ENCODE measurements around the gene GLIS2.

The GLIS2 gene

DNA sequence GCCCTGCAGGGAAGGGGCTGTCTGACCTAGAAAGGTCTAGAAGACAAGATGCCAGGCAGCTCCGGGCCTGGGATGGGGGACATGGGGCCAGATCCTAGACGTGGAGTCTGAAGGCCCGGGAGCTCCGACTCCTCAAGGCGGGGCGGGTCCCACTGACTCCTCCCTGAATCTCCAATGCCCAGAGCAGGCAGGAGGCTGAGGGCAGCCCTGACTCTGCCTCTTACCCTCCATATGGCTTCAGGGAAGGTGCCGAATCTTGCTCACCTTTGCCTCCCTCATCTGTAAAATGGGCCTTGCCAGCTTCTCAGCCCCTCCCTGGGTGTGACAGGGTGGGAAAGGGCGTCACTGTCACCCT, 70.6 kb downstream of the GLIS2 start:
- TF ChIP-seq, protein P1, sequence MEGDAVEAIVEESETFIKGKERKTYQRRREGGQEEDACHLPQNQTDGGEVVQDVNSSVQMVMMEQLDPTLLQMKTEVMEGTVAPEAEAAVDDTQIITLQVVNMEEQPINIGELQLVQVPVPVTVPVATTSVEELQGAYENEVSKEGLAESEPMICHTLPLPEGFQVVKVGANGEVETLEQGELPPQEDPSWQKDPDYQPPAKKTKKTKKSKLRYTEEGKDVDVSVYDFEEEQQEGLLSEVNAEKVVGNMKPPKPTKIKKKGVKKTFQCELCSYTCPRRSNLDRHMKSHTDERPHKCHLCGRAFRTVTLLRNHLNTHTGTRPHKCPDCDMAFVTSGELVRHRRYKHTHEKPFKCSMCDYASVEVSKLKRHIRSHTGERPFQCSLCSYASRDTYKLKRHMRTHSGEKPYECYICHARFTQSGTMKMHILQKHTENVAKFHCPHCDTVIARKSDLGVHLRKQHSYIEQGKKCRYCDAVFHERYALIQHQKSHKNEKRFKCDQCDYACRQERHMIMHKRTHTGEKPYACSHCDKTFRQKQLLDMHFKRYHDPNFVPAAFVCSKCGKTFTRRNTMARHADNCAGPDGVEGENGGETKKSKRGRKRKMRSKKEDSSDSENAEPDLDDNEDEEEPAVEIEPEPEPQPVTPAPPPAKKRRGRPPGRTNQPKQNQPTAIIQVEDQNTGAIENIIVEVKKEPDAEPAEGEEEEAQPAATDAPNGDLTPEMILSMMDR (IDR thresholded peaks at IDR 0.05; ENCODE audit: extremely low read depth, missing control alignments): no peak
- no peak for DNase-seq (ENCODE audit: low spot score)

DNA sequence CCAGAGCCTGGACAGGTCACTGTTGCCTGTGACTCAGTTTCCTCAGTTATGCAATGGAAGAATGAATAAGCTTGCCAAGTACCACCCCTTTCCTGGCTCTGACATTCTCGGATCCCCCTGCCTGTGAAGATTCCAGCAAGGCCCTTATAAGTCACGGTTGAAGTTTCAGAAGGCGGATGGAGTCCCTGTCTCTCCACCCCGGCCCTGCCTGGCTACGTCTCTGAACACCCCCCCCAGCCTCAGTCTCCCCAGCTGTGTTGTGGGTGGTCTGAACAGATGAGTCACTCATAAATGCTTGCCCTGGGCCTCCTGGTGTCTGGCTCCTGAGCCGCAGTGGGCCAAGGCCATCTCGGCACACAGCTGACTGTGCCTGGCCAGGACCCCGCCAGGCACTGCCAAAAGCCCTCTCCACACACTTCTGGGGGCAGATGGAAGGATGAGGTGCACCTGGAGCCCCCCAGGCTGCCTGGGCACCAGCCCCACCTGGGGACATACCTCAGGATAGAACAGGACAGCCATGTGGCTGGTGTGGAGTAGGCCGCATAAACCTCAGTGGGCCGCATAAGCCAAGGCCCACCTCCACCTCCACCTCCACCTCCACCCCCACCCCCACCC, 71.2 kb downstream of the GLIS2 start:
- TF ChIP-seq, protein P1 (IDR thresholded peaks at IDR 0.05; ENCODE audit: extremely low read depth, missing control alignments): no peak
- DNase-seq (ENCODE audit: low spot score): no peak

DNA sequence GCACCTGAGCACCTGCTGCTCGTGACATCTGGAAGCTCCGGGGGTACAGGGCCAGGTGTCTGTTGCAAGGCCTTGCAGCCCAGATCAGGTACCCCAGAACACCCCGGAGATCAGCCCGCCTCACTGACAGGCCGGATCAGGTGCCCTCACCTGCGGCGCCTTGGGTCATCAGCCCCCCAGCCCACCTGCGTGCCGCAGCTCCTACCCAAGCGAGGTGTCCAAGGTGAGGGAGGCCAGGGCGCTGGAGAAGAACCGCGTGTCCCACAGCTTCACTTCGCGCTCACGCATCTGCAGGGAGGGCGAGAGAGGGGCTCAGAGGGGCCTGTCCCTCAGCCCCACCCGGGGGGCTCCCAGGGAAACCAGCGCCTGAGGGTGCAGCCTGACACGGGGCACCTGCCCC, 71.9 kb downstream of the GLIS2 start:
- no peak for DNase-seq (ENCODE audit: low spot score)
- TF ChIP-seq, protein P1 (IDR thresholded peaks at IDR 0.05; ENCODE audit: extremely low read depth, missing control alignments): no peak

DNA sequence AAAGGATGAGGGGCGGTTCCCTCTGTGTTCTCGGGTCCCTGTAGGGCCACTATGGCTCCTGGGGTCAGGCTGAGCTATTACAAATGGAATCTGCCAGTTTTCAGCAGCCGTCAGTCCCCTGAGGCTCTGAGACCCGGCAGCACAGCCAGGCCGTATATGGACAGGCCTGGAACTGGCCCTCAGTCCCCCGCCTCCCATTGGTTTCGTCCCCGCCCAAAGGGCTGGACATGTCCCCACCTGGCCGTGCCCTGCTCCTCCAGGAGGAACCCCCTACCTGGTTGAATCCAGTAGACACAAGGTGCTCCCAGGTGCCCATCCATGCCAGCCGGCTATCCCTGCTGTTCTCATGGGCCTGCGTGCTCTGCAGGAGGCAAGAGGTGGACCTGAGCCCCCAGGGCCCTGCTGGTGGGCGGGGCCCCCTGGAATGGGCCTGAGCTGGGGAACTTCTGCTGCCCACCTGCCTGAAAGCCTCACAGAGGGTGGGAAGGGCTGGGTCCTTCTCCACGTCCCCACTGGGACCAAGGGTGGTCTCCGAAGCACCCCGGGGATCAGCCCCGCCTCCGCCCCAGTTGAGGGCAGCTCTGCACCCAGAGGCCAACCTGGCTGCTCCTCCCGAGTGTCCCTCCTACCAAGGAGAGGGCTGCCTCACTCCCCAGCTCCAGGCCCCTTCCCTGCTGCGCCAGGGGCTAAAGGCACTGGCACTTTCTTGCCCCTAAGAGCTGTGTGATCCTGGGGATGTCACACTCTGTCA, 72.6 kb downstream of the GLIS2 start:
- no peak for DNase-seq (ENCODE audit: low spot score)

More for the DNA sequence above, 72.6 kb downstream of the GLIS2 start:
- TF ChIP-seq, protein P1 (IDR thresholded peaks at IDR 0.05; ENCODE audit: extremely low read depth, missing control alignments): no peak
